SK-N-SH (cell line): ENCODE data around the gene S100B.

Experiments
- CTCF ChIP-seq: fragments of 200-600 bp; sonication (generic); IDR thresholded peaks from 2 replicates; pipeline ENCODE4 v1.6.1; 2017; ENCODE audit warnings: antibody characterized with exemption, mild to moderate bottlenecking, moderate library complexity
- EP300 ChIP-seq, 2 experiments: IDR thresholded peaks; 2 replicates each; pipeline versions ENCODE4 v1.4.0 to v1.6.1; 2012; ENCODE audit warnings: borderline replicate concordance in 1 of 2, low read depth in 1 of 2, low read length in 1 of 2
- FOSL2 ChIP-seq: IDR thresholded peaks from 2 replicates; pipeline ENCODE4 v1.4.0; 2012; ENCODE audit warnings: low read depth, mild to moderate bottlenecking, moderate library complexity, borderline replicate concordance
- FOXJ3 ChIP-seq: sonication (generic); formaldehyde crosslinking; IDR thresholded peaks from 2 replicates; pipeline ENCODE4 v1.5.1; 2020; ENCODE audit warnings: mild to moderate bottlenecking, missing genetic modification reagents
- PBX3 ChIP-seq: IDR thresholded peaks from 2 replicates; pipeline ENCODE4; 2012
- RCOR1 ChIP-seq: fragments of 150-350 bp; IDR thresholded peaks from 2 replicates; pipeline ENCODE4 v1.6.1; 2017; ENCODE audit warnings: antibody characterized with exemption, low read length
- REST ChIP-seq: IDR thresholded peaks from 2 replicates; pipeline ENCODE4 v1.6.1; 2012; ENCODE audit warnings: mild to moderate bottlenecking, low read depth, low read length, moderate library complexity
- YY1 ChIP-seq: IDR thresholded peaks from 2 replicates; pipeline ENCODE4 v1.4.0; 2012; ENCODE audit warnings: low read depth, mild to moderate bottlenecking

GRCh38 chr21:46651121-46651520, 46.2 kb upstream of the S100B start:
- TF ChIP-seq EP300 (IDR thresholded peaks at IDR 0.05; ENCODE audit: borderline replicate concordance in 1 of 2, low read depth in 1 of 2, low read length in 1 of 2) = no peak
- TF ChIP-seq YY1 = no peak
- TF ChIP-seq RCOR1 = no peak
- TF ChIP-seq CTCF = no peak
- no peak for TF ChIP-seq FOXJ3
- TF ChIP-seq FOSL2 = no peak
- no peak for TF ChIP-seq PBX3
- no peak for TF ChIP-seq REST
